ENCODE measurements around the gene DCBLD2.

DNA sequence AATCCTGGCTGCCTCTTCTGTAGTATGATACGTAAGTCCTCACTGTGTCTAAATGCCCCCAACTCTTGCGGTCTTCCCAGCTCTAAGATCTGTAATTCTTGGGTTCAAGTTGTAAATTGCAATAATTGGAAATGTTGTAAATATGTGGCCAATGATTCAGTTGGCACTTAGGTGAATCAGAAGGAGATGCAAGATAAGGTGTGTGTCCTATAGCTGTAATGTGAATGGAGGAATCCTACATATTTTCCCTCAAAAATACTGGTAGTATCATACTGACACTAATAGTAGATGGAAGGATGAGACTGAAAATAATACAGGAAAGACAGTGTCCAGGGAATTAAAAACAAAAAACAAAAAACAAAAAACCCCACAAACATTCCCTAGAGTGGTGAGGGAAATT lies 141.9 kb downstream of the DCBLD2 start:
- no peak for TF ChIP-seq POLR2A (IDR thresholded peaks at IDR 0.05; ENCODE audit: low read depth)
- TF ChIP-seq, protein P1, sequence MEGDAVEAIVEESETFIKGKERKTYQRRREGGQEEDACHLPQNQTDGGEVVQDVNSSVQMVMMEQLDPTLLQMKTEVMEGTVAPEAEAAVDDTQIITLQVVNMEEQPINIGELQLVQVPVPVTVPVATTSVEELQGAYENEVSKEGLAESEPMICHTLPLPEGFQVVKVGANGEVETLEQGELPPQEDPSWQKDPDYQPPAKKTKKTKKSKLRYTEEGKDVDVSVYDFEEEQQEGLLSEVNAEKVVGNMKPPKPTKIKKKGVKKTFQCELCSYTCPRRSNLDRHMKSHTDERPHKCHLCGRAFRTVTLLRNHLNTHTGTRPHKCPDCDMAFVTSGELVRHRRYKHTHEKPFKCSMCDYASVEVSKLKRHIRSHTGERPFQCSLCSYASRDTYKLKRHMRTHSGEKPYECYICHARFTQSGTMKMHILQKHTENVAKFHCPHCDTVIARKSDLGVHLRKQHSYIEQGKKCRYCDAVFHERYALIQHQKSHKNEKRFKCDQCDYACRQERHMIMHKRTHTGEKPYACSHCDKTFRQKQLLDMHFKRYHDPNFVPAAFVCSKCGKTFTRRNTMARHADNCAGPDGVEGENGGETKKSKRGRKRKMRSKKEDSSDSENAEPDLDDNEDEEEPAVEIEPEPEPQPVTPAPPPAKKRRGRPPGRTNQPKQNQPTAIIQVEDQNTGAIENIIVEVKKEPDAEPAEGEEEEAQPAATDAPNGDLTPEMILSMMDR (IDR thresholded peaks at IDR 0.05), result no peak
- no peak for TF ChIP-seq POLR2AphosphoS5 (IDR thresholded peaks at IDR 0.05)
